Pancreas (tissue), 10 donors: ENCODE data around the gene CACNA1C. TPM values are rescaled to one million over a fixed set of nuclear protein-coding genes. Genes with fewer than 3 reads are reported as not detected.

Source experiments
- ATAC-seq, 4 donors: fragments of 200-7000 bp; cut with Tn5 transposase; one replicate each; pipeline versions ENCODE4 v1.8.0 to v1.9.1; 2020; ENCODE audit warnings: mild to moderate bottlenecking in 4 of 4, moderate library complexity in 4 of 4
- DNase-seq, 6 donors: peaks; one replicate each; pipeline ENCODE4 v3.0.0-alpha.2; 2020
- FAIRE-seq: peaks from 2 replicates; lab custom pipeline; 2012; peaks lifted over from hg19 to GRCh38; lab: Jason Lieb, UNC
- H3K27ac ChIP-seq, 4 donors: fragments of 200-600 bp; sonication (generic); 1 replicate in 3 of 4; 2 replicates in 1 of 4; pipeline versions ENCODE4 v1.5.0 to v1.8.0; 2020
- H3K27me3 ChIP-seq, 4 donors: fragments of 200-600 bp; one replicate each; pipeline ENCODE4 v1.8.0; 2021
- H3K36me3 ChIP-seq, 3 donors: fragments of 200-600 bp; sonication (generic) in 1 of 3; one replicate each; pipeline versions ENCODE4 v1.5.0 to v1.8.0; 2020 to 2021
- H3K4me1 ChIP-seq, 3 donors: fragments of 200-600 bp; one replicate each; pipeline ENCODE4 v1.8.0; 2021
- H3K4me3 ChIP-seq, 4 donors: fragments of 200-600 bp; sonication (generic) in 2 of 4; one replicate each; pipeline versions ENCODE4 v1.5.0 to v1.8.0; 2020 to 2021
- H3K9me3 ChIP-seq, 4 donors: fragments of 200-600 bp; one replicate each; pipeline ENCODE4 v1.8.0; 2021
- CTCF ChIP-seq, 4 donors: fragments of 200-600 bp; sonication (generic) in 3 of 4; IDR thresholded peaks; one replicate each; pipeline versions ENCODE4 v1.5.0 to v1.8.0; 2021; ENCODE audit warnings: antibody characterized with exemption in 4 of 4
- WGBS, 2 donors: extraction: QIAGEN DNeasy Blood & Tissue Kit; methylation state at CpG; one replicate each; pipeline ENCODE4 v1.1.7; 2013; 5-methylcytosine and 5-hydroxymethylcytosine counted together
- intact Hi-C, 3 donors: fragments of 100-400 bp; cut with DNase I; formaldehyde crosslinking; loops; one replicate each; pipeline versions ENCODE4 v1.11.1 to v1.14.2; 2022
- polyA plus RNA-seq, 2 donors: library from polyadenylated mRNA; stranded (reverse); fragments of 200-250 nt; gene quantifications; one replicate each; pipeline ENCODE4 v1.2.3, GENCODE V29; 2013
- total RNA-seq, 6 donors: library from RNA; stranded (reverse); fragmentation: NEBNext Ultra II Directional in 4 of 6; extraction: Animal tissue kit (Norgen Biotek cat#: 25700) in 4 of 6; gene quantifications; one replicate each; pipeline versions ENCODE4 v1.2.1 to v1.2.4, GENCODE V29; 2021 to 2023
- donor health status: healthy with polysubstance abuse.
- donor health status: DM: no; HTN: no; CAD: no; lungs with moderate emphysema.
- donor health status: DM: no; HTN: no; CAD: no.
- donor health status: control.
- donor health status: control.
- donor health status: Bipolar disorder and iron deficiency.
- donor health status: DM: yes; HTN: yes; CAD: no.
- donor health status: DM: no; HTN: no; CAD: no.
- donor health status: DM: no; HTN: no; CAD: no.
- donor health status: DM: yes; HTN: yes; CAD: no.

The CACNA1C gene
- total and polyA plus RNA-seq, 8 donors = 1.2 to 3.8 (median 2.3) TPM

- Histone ChIP-seq H3K4me3 (no peak overlapping the region), H3K27me3 (no peaks in the 10 kb centered on the region), H3K27ac (no peak overlapping the region), H3K9me3 (no peaks in the 10 kb centered on the region), H3K4me1 (no peaks in the 10 kb centered on the region), H3K36me3 (no peaks in the 10 kb centered on the region)
- ATAC-seq (peak in 2 of 4 donors; percentile 31 to 52), DNase-seq (peak in 3 of 6 donors; percentile 19 to 37 (median 24)), FAIRE-seq (no peak)
- TF ChIP-seq CTCF (IDR thresholded peaks at IDR 0.05) = no peak
- intact Hi-C loops = no loop called here
- WGBS, 2 donors = 50 to 56% methylated on average over 10 of the region's 10 CpGs
Measured at GRCh38 chr12:2161473-2161872, 108.7 kb downstream of the CACNA1C start.

GRCh38 chr12:2163177-2163941 is 110.6 kb downstream of the CACNA1C start:
- intact Hi-C loops = no loop called here
- no peak for FAIRE-seq
- WGBS, 2 donors = 24 to 29% methylated on average over 17 of the region's 17 CpGs
- DNase-seq = peak in 5 of 6 donors; percentile 44 to 57 (median 48)
- Histone ChIP-seq H3K27me3 (no peaks in the 10 kb centered on the region), H3K36me3 (no peaks in the 10 kb centered on the region), H3K9me3 (no peaks in the 10 kb centered on the region), H3K4me1 (no peaks in the 10 kb centered on the region), H3K27ac (no peak overlapping the region), H3K4me3 (no peak overlapping the region)
- peak; percentile 64 to 75 (median 71) for ATAC-seq
- no peak for TF ChIP-seq CTCF (IDR thresholded peaks at IDR 0.05)

- H3K36me3 ChIP-seq = no peaks in the 10 kb centered on the region
- FAIRE-seq (peak; percentile 39), ATAC-seq (no peak), DNase-seq (no peak)
- H3K4me1 ChIP-seq = no peaks in the 10 kb centered on the region
- intact Hi-C loops = no loop called here
- no peak overlapping the region for H3K27ac ChIP-seq
- no peaks in the 10 kb centered on the region for H3K9me3 ChIP-seq
- no peak overlapping the region for H3K4me3 ChIP-seq
- H3K27me3 ChIP-seq = no peaks in the 10 kb centered on the region
- no peak for TF ChIP-seq CTCF (IDR thresholded peaks at IDR 0.05)
Measured at GRCh38 chr12:2165021-2165420, 112.2 kb downstream of the CACNA1C start.

GRCh38 chr12:2165927-2166326 is 113.1 kb downstream of the CACNA1C start:
- no peaks in the 10 kb centered on the region for H3K27me3 ChIP-seq

More at GRCh38 chr12:2165927-2166326, 113.1 kb downstream of the CACNA1C start:
- no peak for TF ChIP-seq CTCF (IDR thresholded peaks at IDR 0.05)
- no peak for DNase-seq
- Histone ChIP-seq H3K36me3 (no peaks in the 10 kb centered on the region), H3K4me3 (no peak overlapping the region), H3K27ac (no peak overlapping the region), H3K4me1 (no peaks in the 10 kb centered on the region), H3K9me3 (no peaks in the 10 kb centered on the region)
- intact Hi-C loops = no loop called here
- no peak for ATAC-seq
- WGBS, 2 donors = 19 to 23% methylated on average over 3 of the region's 3 CpGs
- FAIRE-seq = no peak
